ENCODE measurements around the gene CDA.

Gene CDA

GRCh38 chr1:20621012-20621411, 32.1 kb downstream of the CDA start:
- H4K20me1 ChIP-seq (ENCODE audit: low read depth, low read length), result no peaks in the 10 kb centered on the region
- no peaks in the 10 kb centered on the region for H3K9me3 ChIP-seq (ENCODE audit: insufficient read depth, low read length)
- no peak overlapping the region for H3K4me3 ChIP-seq (ENCODE audit: insufficient read depth, low read length, poor library complexity, severe bottlenecking)
- no peaks in the 10 kb centered on the region for H3F3A ChIP-seq (ENCODE audit: insufficient read depth)
- H3K27me3 ChIP-seq (ENCODE audit: low read length), result no peaks in the 10 kb centered on the region
- TF ChIP-seq CTCF (IDR thresholded peaks at IDR 0.05; ENCODE audit: insufficient read depth, low read length, poor library complexity, severe bottlenecking) (no peak), EZH2phosphoT487 (conservative IDR thresholded peaks at IDR 0.05; ENCODE audit: low read length) (no peak)
- no peaks in the 10 kb centered on the region for H3K79me2 ChIP-seq (ENCODE audit: insufficient read depth, low read length)
- no peaks in the 10 kb centered on the region for H3K36me3 ChIP-seq (ENCODE audit: low read length)
- H3K4me2 ChIP-seq (ENCODE audit: low read depth, low read length, poor library complexity, severe bottlenecking), result no peak overlapping the region
- no peaks in the 10 kb centered on the region for H3K9me2 ChIP-seq (replicated peaks; ENCODE audit: insufficient read depth, low read length)
- H3K9ac ChIP-seq (ENCODE audit: low read length), result no peak overlapping the region
- H3K27ac ChIP-seq (ENCODE audit: low read depth, low read length), result no peak overlapping the region
- H2AFZ ChIP-seq (ENCODE audit: low read depth, low read length, severe bottlenecking), result no peak overlapping the region

GRCh38 chr1:20624709-20625108, 35.8 kb downstream of the CDA start:
- Histone ChIP-seq H2AFZ (ENCODE audit: low read depth, low read length, severe bottlenecking) (no peak overlapping the region), H3K9me3 (ENCODE audit: insufficient read depth, low read length) (no peaks in the 10 kb centered on the region), H3F3A (ENCODE audit: insufficient read depth) (no peaks in the 10 kb centered on the region), H3K79me2 (ENCODE audit: insufficient read depth, low read length) (no peaks in the 10 kb centered on the region), H3K27ac (ENCODE audit: low read depth, low read length) (no peak overlapping the region), H3K36me3 (ENCODE audit: low read length) (no peaks in the 10 kb centered on the region), H3K4me3 (ENCODE audit: insufficient read depth, low read length, poor library complexity, severe bottlenecking) (no peak overlapping the region), H3K27me3 (ENCODE audit: low read length) (no peaks in the 10 kb centered on the region), H3K4me2 (ENCODE audit: low read depth, low read length, poor library complexity, severe bottlenecking) (no peak overlapping the region), H3K9me2 (replicated peaks; ENCODE audit: insufficient read depth, low read length) (no peaks in the 10 kb centered on the region), H3K9ac (ENCODE audit: low read length) (no peak overlapping the region), H4K20me1 (ENCODE audit: low read depth, low read length) (no peaks in the 10 kb centered on the region)
- no peak for TF ChIP-seq EZH2phosphoT487 (conservative IDR thresholded peaks at IDR 0.05; ENCODE audit: low read length)
- no peak for TF ChIP-seq CTCF (IDR thresholded peaks at IDR 0.05; ENCODE audit: insufficient read depth, low read length, poor library complexity, severe bottlenecking)

GRCh38 chr1:20625176-20626097, 36.5 kb downstream of the CDA start:
- Histone ChIP-seq H3K4me2 (ENCODE audit: low read depth, low read length, poor library complexity, severe bottlenecking) (no peak overlapping the region), H2AFZ (ENCODE audit: low read depth, low read length, severe bottlenecking) (no peak overlapping the region), H3F3A (ENCODE audit: insufficient read depth) (no peaks in the 10 kb centered on the region), H3K9me2 (replicated peaks; ENCODE audit: insufficient read depth, low read length) (no peaks in the 10 kb centered on the region), H4K20me1 (ENCODE audit: low read depth, low read length) (no peaks in the 10 kb centered on the region), H3K27me3 (ENCODE audit: low read length) (no peaks in the 10 kb centered on the region), H3K4me3 (ENCODE audit: insufficient read depth, low read length, poor library complexity, severe bottlenecking) (no peak overlapping the region), H3K9ac (ENCODE audit: low read length) (no peak overlapping the region), H3K79me2 (ENCODE audit: insufficient read depth, low read length) (no peaks in the 10 kb centered on the region), H3K36me3 (ENCODE audit: low read length) (no peaks in the 10 kb centered on the region), H3K9me3 (ENCODE audit: insufficient read depth, low read length) (no peaks in the 10 kb centered on the region), H3K27ac (ENCODE audit: low read depth, low read length) (no peak overlapping the region)
- no peak for TF ChIP-seq CTCF (IDR thresholded peaks at IDR 0.05; ENCODE audit: insufficient read depth, low read length, poor library complexity, severe bottlenecking)
- TF ChIP-seq EZH2phosphoT487 (conservative IDR thresholded peaks at IDR 0.05; ENCODE audit: low read length), result no peak

Measured in SU-DHL-6 (cell line).